Gastroesophageal sphincter (tissue), 3 donors: ENCODE measurements around the gene CPSF4L.

Experiments used
- POLR2A ChIP-seq, 2 donors: fragments of 450-650 bp; IDR thresholded peaks; one replicate each; pipeline ENCODE4 v1.6.1; 2017; ENCODE audit warnings: antibody characterized with exemption in 2 of 2, mild to moderate bottlenecking in 2 of 2, moderate library complexity in 1 of 2
- POLR2AphosphoS5 ChIP-seq: sonication (generic); formaldehyde crosslinking; IDR thresholded peaks from one replicate; pipeline ENCODE4 v1.6.1; 2017; ENCODE audit warnings: antibody characterized with exemption
- TF ChIP-seq, protein P1 (sequence below), 4 experiments: fragments of 200-600 bp in 2 of 4; fragments of 450-650 bp in 2 of 4; sonication (generic) in 1 of 4; IDR thresholded peaks; one replicate each; pipeline ENCODE4 v1.5.1; 2017 to 2019; ENCODE audit warnings: antibody characterized with exemption in 4 of 4, mild to moderate bottlenecking in 2 of 4, moderate library complexity in 2 of 4

DNA sequence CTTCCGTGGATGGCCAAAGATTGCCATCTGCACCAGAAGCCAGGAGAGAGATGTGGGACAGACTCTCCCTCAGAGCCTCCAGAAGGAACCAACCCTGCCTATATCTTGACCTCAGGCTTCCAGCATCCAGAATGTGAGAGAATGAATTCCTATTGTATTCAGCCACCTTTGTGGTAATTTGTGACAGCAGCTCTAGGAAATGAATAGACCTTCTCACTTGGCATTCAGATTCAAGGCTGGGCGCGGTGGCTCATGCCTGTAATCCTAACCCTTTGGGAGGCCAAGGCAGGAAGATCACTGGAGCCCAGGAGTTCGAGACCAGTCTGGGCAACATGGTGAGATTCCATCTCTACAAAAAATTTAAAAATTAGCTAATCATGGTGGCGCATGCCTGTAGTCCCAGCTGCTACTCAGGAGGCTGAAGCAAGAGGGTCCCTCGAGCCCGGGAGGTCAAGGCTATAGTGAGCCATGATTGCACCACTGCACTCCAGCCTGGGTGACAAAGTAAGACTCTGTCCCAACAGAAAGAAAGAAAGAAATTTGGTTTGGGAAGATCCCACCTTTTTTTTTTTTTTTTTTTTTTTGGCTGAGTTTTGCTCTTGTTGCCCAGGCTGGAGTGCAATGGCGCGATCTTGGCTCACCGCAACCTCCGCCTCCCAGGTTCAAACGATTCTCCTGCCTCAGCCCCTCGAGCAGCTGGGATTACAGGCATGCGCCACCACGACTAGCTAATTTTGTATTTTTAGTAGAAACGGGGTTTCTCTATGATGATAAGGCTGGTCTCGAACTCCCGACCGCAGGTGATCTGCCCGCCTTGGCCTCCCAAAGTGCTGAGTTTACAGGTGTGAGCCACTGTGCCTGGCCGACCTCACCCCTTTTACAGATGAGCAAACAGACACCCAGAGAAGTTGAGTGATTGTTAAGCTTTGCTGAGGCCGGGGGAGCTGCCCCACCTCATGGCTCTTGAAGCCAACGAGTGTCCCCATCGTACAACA, 4.3 kb upstream of the CPSF4L start:
- TF ChIP-seq, protein P1, sequence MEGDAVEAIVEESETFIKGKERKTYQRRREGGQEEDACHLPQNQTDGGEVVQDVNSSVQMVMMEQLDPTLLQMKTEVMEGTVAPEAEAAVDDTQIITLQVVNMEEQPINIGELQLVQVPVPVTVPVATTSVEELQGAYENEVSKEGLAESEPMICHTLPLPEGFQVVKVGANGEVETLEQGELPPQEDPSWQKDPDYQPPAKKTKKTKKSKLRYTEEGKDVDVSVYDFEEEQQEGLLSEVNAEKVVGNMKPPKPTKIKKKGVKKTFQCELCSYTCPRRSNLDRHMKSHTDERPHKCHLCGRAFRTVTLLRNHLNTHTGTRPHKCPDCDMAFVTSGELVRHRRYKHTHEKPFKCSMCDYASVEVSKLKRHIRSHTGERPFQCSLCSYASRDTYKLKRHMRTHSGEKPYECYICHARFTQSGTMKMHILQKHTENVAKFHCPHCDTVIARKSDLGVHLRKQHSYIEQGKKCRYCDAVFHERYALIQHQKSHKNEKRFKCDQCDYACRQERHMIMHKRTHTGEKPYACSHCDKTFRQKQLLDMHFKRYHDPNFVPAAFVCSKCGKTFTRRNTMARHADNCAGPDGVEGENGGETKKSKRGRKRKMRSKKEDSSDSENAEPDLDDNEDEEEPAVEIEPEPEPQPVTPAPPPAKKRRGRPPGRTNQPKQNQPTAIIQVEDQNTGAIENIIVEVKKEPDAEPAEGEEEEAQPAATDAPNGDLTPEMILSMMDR (IDR thresholded peaks at IDR 0.05), result no peak
- no peak for TF ChIP-seq POLR2A (IDR thresholded peaks at IDR 0.05)
- TF ChIP-seq POLR2AphosphoS5, result no peak
